NCI-H2171 (cell line): ENCODE measurements around the gene ZNF648.
"Not testable (repeated sequence)": the region's sequence is repeated elsewhere in the genome, so short reads cannot be mapped to it uniquely, and the experiment has no call there.

Source experiments
- DNase-seq: peaks from one replicate; lab custom pipeline; 2025; lab: John Stamatoyannopoulos, UW

ZNF648 gene

GRCh38 chr1:182029379-182030331, 31.9 kb downstream of the ZNF648 start:
- DNase-seq = peak; percentile 94

DNA sequence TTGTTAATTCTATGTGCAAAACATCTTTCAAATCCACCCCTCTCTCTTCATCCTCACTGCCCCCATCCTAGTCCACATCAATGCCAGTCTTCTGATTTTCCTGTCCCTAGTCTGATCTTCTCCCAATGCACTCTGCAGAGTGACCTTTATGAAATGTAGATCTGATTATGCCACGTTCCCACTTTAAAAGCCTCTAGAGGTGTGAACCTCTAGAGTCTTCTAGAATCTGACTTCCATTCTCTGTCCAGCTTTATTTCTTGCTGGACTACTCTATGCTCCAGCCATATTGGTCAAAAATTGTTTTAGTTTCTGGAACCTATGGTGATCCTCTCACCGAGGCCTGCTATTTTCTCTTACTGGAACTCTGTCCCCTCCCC, 32.5 kb downstream of the ZNF648 start:
- no peak for DNase-seq

GRCh38 chr1:182015360-182015759, 46.2 kb downstream of the ZNF648 start:
- DNase-seq = no peak

GRCh38 chr1:182010800-182011370, 50.6 kb downstream of the ZNF648 start:
- not testable (repeated sequence) for DNase-seq

- DNase-seq = not testable (repeated sequence)
Observed at GRCh38 chr1:182005398-182005797, 56.1 kb downstream of the ZNF648 start.

GRCh38 chr1:182004601-182005000, 56.9 kb downstream of the ZNF648 start:
- no peak for DNase-seq
